Fibroblast of the conjunctiva (primary cell): ENCODE data around the gene HADH.
A peak's percentile ranks its signal among the peaks of the same experiment; 100 is the strongest.

Source experiments
- DNase-seq: peaks from one replicate; pipeline ENCODE4 v3.0.0-alpha.2; 2010; ENCODE audit warnings: low read depth

The HADH gene

DNA sequence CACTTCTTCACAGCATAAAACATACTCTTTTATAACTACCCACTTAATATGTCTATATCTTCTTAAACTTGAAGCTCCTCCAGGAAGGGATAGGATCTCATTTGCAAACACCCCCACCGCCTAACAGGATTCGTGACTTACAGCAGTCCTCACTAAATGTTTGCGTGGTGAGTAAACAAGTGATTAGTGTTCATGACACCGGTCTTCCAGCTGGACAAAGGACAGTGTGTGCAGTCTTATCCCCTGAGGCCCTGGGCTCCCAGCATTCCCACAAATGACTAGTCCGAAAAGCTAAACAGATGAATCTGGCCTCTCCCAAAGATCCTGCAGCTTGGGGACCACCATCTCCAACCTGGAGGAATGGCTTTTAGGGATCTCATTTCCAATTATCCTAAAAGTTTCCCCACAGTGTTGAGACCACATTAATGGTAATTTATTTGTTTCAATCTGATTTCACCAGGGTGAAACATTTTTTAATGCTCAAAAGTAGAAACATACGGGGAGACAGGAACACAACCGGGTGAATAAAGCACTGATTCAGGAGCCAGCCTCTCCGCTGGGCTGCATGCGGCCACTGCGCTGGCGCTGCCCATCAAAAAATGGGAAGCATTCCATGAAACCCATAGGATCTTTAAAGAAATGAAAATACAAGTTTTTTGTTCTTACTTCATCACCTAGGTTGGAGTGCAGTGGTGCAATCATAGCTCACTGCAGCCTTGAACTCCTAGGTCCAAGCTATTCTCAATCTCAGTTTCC is 69.2 kb downstream of the HADH start:
- DNase-seq: no peak

DNA sequence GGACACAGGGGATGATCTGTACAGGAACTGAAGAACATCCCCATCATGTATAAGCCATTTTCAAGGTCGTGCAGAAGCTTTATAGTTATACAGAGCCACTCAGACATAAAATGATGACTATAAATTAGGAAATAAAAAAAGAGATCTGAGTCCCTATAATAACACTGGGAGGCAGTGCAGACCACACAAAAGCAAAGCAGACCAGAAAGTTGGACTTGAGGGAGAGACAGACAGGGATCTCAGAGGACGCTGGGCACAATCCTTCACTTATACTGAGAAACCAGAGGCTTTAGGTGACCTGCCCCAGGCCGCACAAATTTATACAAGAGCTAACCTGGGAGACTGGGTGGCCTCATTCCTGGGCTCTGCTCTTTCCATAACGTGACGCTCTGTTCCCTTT is 70.5 kb downstream of the HADH start:
- peak; percentile 50 for DNase-seq

DNA sequence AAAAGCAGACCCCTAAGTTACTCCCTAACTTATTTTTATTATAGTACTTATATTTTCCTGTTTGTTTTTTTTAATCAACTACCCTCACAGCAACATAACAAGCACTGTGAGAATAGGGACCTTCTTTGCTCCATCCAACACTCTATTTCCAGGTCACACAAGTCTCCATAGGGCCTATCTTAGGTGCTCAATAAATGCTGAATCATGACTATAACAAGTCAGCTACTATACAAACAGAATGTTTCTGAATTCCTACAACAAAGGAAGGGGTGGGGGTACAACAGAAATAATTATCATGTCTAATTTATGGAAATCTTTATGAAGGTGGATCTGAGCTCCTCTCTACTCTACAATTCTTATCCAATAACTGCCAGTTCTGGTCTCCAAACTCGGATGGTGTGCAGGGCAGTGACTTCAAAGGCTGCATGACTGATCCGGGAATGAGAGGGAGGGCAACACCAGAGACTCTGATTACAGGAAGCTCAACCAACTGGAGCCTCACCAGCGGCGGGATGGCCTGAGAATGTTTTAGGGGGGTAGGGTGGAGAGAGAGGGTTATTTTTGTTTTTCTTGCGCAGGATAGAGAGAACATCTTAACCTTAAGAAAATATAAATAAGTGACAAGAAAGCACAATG is 71.1 kb downstream of the HADH start:
- DNase-seq: no peak

DNA sequence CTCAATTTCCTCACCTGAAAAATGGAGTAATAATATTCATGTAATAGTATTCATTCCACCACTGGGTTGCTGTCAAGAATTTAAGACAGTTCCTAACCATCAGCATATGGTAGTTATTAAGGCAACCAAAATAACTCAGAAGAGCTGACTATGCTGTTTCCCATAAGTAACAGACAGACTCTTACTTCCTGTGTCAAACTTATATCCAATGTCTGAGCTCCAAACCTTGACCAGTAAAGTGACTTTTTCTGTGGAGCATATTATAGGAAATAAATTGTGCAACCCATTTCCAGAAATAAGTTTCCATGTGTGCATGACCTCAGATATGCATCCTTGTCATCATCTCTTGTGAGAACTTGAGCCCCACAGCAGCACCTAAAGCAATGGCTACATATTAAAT is 78.8 kb downstream of the HADH start:
- peak; percentile 17 for DNase-seq

DNA sequence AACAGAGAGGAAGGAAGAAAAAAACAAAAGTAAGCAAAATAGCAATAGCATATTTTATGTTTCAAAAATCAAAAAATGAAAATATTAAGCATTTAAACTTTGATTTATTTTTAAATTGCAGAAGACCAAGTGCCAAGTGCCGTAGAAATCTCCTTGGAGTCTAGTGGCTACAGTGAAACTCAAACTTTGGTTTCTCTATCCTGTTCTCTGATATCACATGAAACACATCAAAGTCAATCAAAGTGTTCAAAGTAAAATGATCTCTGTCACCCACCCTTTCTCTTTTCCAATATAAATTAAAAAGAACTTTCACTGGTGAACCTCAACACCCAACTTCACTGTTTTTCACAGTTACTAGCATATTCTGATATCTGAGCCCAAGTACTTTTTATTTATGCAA is 81.1 kb downstream of the HADH start:
- DNase-seq: no peak

DNA sequence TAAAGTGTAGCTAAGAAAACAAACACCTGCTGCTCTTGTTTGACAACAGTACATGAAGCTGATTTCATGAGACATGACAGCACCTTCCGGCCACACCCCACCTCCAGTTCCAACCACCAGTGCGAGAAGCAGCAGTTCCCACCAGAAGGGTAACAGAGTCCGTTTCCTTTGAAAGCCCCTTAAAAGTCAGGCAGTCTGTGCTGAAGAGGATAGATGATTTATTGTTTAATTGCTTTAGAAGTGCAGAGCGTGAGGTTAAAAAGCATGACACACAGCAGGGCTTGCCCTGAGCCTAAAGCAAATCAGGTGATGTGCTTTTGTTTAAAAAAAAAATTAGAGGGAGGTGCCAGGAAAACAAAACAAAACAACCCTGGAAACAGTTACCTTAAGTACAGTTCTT is 82.6 kb downstream of the HADH start:
- no peak for DNase-seq

DNA sequence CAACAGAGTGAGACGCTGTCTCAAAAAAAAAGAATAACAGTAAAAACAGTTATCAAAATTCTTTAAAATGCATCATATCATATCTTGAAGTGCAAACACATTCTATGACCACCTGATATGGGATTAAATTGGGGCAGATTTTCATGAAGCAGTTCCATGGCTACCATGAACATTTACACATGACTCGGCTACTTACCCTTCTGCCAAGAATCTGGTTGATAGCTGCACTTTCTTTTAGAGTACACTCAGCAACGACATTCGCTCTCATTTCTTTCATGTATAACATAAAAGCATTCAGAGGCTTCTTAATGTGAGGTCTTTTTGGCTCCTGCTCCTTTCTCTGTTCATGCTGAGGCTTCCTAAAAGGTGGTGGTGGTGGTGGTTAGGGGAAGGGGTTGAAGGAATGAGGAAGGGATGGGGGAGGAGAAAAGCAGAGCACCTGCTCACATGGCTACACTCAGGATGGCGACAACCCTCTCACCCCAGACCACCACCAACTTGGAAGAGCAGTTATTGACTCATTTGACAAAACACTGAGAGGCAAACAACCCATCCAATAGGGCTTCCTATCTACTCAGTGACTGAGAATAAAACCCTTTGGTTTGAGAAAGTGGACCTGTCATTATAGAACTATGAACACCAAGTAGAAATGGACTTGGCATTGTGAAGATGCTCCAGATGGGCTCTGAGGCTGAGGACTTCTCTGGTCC is 88.5 kb downstream of the HADH start:
- no peak for DNase-seq

DNA sequence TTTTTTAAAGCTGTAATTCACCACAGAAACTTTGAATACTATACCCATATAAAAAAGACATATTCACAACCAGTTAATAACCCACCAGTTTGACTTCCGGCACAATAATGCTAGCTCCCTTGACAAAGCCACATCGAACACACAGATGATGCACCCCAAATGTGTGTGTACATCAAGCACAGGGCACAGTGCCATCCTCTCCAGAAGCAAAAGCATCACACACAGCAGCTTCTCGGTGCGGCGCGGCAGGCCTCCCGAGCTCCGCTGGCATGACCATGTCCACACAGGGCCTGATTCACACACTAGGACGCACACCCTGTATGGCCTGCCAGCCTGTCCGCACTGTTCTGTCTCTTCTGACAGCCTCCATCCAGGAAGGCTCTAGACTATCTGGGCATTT is 91.1 kb downstream of the HADH start:
- DNase-seq: no peak

DNA sequence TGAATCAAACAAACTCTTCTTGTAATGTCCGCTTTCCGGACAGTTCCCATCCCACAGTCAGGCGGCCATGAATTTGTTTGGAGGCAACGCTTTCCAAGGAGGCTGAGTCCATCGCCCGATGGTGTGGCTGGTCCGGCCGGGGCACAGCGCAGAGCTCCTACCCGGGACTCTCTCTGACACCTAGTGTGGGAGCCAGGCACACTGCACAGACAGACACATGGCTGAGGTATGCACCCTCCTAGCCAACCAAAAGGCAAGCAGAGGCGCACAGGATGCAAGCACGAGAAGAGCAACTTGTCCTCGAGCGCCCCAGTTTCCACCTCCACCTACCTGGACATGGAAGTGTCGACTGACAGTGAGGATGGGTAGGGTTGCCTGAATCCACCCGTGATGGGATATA is 91.6 kb downstream of the HADH start:
- no peak for DNase-seq
